K562 (cell line): Measurements from ENCODE around the gene SYNE2.

Experiments used
- BRCA1 ChIP-seq, 2 experiments: fragments of 450-650 bp in 1 of 2; sonication (generic) in 1 of 2; formaldehyde crosslinking in 1 of 2; IDR thresholded peaks; 2 replicates each; pipeline versions ENCODE4 v1.5.0 to v1.6.1; 2017 to 2020; ENCODE audit warnings: mild to moderate bottlenecking in 1 of 2, missing genetic modification reagents in 1 of 2
- CREB1 ChIP-seq, 2 experiments: sonication (generic) in 1 of 2; formaldehyde crosslinking in 1 of 2; IDR thresholded peaks; 2 replicates each; pipeline versions ENCODE4 v1.6.1 to v1.8.0; 2012 to 2022; ENCODE audit warnings: inconsistent platforms in 1 of 2, mild to moderate bottlenecking in 1 of 2, missing genetic modification reagents in 1 of 2, moderate library complexity in 1 of 2
- CTBP1 ChIP-seq: fragments of 450-650 bp; IDR thresholded peaks from 2 replicates; pipeline ENCODE4 v1.6.1; 2016; ENCODE audit warnings: borderline replicate concordance
- CTCF ChIP-seq, 3 experiments: IDR thresholded peaks in 2 of 3; conservative IDR thresholded peaks in 1 of 3; 2 replicates each; pipeline ENCODE4 v1.5.1; 2011 to 2012; ENCODE audit warnings: low read length in 3 of 3, mild to moderate bottlenecking in 3 of 3, control low read depth in 2 of 3, improper control_type of control experiment in 1 of 3, inconsistent platforms in 1 of 3, low read depth in 1 of 3, mixed read lengths in 1 of 3, moderate library complexity in 1 of 3; ENCODE audit not compliant: insufficient read depth in 2 of 3
- FOXP4 ChIP-seq: sonication (generic); formaldehyde crosslinking; IDR thresholded peaks from 2 replicates; pipeline ENCODE4 v1.8.0; 2022; ENCODE audit warnings: mild to moderate bottlenecking, missing genetic modification reagents, borderline replicate concordance
- MBD2 ChIP-seq: sonication (generic); IDR thresholded peaks from 2 replicates; pipeline ENCODE4 v1.6.1; 2016; ENCODE audit warnings: low read depth, borderline replicate concordance
- NR3C1 ChIP-seq: sonication (generic); formaldehyde crosslinking; IDR thresholded peaks from 2 replicates; pipeline ENCODE4 v1.8.1; 2022; ENCODE audit warnings: missing genetic modification reagents
- SRSF3 ChIP-seq: fragments of 200-400 bp; formaldehyde crosslinking; IDR thresholded peaks from 2 replicates; pipeline ENCODE4 v1.6.1; 2016; ENCODE audit warnings: mild to moderate bottlenecking, low read length, moderate library complexity; ENCODE audit not compliant: insufficient read depth
- ZBTB43 ChIP-seq: sonication (generic); formaldehyde crosslinking; IDR thresholded peaks from 2 replicates; pipeline ENCODE4 v1.8.0; 2023; ENCODE audit warnings: mild to moderate bottlenecking, missing genetic modification reagents
- ZFP91 ChIP-seq: sonication (generic); formaldehyde crosslinking; IDR thresholded peaks from 2 replicates; pipeline ENCODE4 v1.8.0; 2022; ENCODE audit warnings: mild to moderate bottlenecking, missing genetic modification reagents
- ZNF12 ChIP-seq: sonication (generic); formaldehyde crosslinking; IDR thresholded peaks from 2 replicates; pipeline ENCODE4 v1.4.0; 2020; ENCODE audit warnings: mild to moderate bottlenecking, missing genetic modification reagents

GRCh38 chr14:63860146-63860545 lies 7.3 kb downstream of the SYNE2 start:
- TF ChIP-seq NR3C1 (CRISPR knock-in tag) (no peak), CTBP1 (no peak), CTCF (IDR thresholded peaks at IDR 0.05 in 2 of 3, conservative IDR thresholded peaks at IDR 0.05 in 1 of 3; ENCODE audit: insufficient read depth in 2 of 3, low read depth in 1 of 3, low read length in 3 of 3) (no peak), SRSF3 (no peak), CREB1 (IDR thresholded peaks at IDR 0.05) (no peak), CREB1 (CRISPR knock-in tag; IDR thresholded peaks at IDR 0.05) (no peak), ZBTB43 (no peak), MBD2 (no peak), BRCA1 (IDR thresholded peaks at IDR 0.05) (no peak), BRCA1 (CRISPR knock-in tag; IDR thresholded peaks at IDR 0.05) (no peak), ZNF12 (CRISPR knock-in tag) (no peak), ZFP91 (no peak), FOXP4 (CRISPR knock-in tag) (no peak)
